Stimulated activated CD8-positive, alpha-beta memory T cell treated with anti-CD3 and anti-CD28 coated beads, Interleukin-15, amount 100 ng/mL, for 48 hours (primary cell): Measurements from ENCODE around the gene ARV1.

Source experiments
- DNase-seq, 2 donors: peaks; one replicate each; pipeline ENCODE4 v3.0.0-alpha.2; 2020; ENCODE audit warnings: low read depth in 2 of 2

The ARV1 gene

GRCh38 chr1:230978491-230979388 lies at the start of gene ARV1, which contains the start of gene TTC13:
Gene ARV1, plus strand, starts transcription at chr1:230979094. Its CDS starts 12 bp downstream, at chr1:230979106.
Gene TTC13, minus strand, starts transcription at chr1:230978861. Its CDS starts 31 bp downstream, at chr1:230978830.
- peak; percentile 98 to 99 for DNase-seq

- no peak for DNase-seq
Measured at GRCh38 chr1:230930986-230931385, 47.9 kb upstream of the ARV1 start.

- no peak for DNase-seq
Measured at GRCh38 chr1:230935852-230936251, 43.0 kb upstream of the ARV1 start.

- no peak for DNase-seq
Measured at GRCh38 chr1:230936475-230936874, 42.4 kb upstream of the ARV1 start.

- no peak for DNase-seq
Measured at GRCh38 chr1:230937371-230937770, 41.5 kb upstream of the ARV1 start.

- no peak for DNase-seq
Measured at GRCh38 chr1:230938924-230939368, 39.9 kb upstream of the ARV1 start.

GRCh38 chr1:230939806-230940489 lies 38.9 kb upstream of the ARV1 start:
- DNase-seq = no peak

GRCh38 chr1:230940848-230941247 lies 38.0 kb upstream of the ARV1 start:
- DNase-seq = no peak

- DNase-seq = no peak
Measured at GRCh38 chr1:230943048-230943593, 35.8 kb upstream of the ARV1 start.

GRCh38 chr1:230948301-230948700 lies 30.6 kb upstream of the ARV1 start:
- no peak for DNase-seq

- DNase-seq = no peak
Measured at GRCh38 chr1:230948903-230949302, 30.0 kb upstream of the ARV1 start.

- no peak for DNase-seq
Measured at GRCh38 chr1:230950404-230950803, 28.5 kb upstream of the ARV1 start.

- no peak for DNase-seq
Measured at GRCh38 chr1:230957580-230957989, 21.3 kb upstream of the ARV1 start.

- no peak for DNase-seq
Measured at GRCh38 chr1:230958370-230958769, 20.5 kb upstream of the ARV1 start.

GRCh38 chr1:230964896-230965295 lies 14.0 kb upstream of the ARV1 start:
- no peak for DNase-seq

GRCh38 chr1:230965535-230965934 lies 13.4 kb upstream of the ARV1 start:
- no peak for DNase-seq

GRCh38 chr1:230966358-230966873 lies 12.5 kb upstream of the ARV1 start:
- DNase-seq = no peak

GRCh38 chr1:230970432-230970831 lies 8.5 kb upstream of the ARV1 start:
- no peak for DNase-seq

- no peak for DNase-seq
Measured at GRCh38 chr1:230971771-230972170, 7.1 kb upstream of the ARV1 start.

GRCh38 chr1:230972855-230973271 lies 6.0 kb upstream of the ARV1 start:
- peak; percentile 25 to 54 for DNase-seq

GRCh38 chr1:230975636-230976035 lies 3.3 kb upstream of the ARV1 start:
- no peak for DNase-seq

- no peak for DNase-seq
Measured at GRCh38 chr1:230976360-230976759, 2.5 kb upstream of the ARV1 start.
